K562 (cell line): ENCODE measurements around the gene LAMA3. TPM values are rescaled to one million over a fixed set of nuclear protein-coding genes. Genes with fewer than 3 reads are reported as not detected.

Experiments used
- ATAC-seq: fragments of 200-7000 bp; cut with Tn5 transposase; 3 replicates; pipeline ENCODE4 v1.9.1; 2020; ENCODE audit warnings: moderate library complexity
- BruUV-seq: library from RNA; stranded (reverse); fragments of 400-500 nt; replicated peaks from 2 replicates; lab custom pipeline; 2021; lab: Mats Ljungman, UMichigan
- CTCF ChIA-PET: fragments of 300-600 bp; formaldehyde crosslinking; extraction: SDS; loops from one replicate; lab custom pipeline; 2021; ENCODE audit warnings: low intra/inter-chr PET ratio; lab: Yijun Ruan, JAX
- POLR2A ChIA-PET: fragments of 300-600, 350-650 bp; sonication (Branson Sonifier 250); formaldehyde crosslinking; extraction: SDS; loops from one replicate; lab custom pipeline; 2021; ENCODE audit warnings: antibody characterized with exemption, inconsistent platforms; lab: Yijun Ruan, JAX
- DNase-seq, 4 experiments: peaks; one replicate each; pipeline versions ENCODE4 v3.0.0 to v3.0.0-alpha.2; 2011 to 2018; ENCODE audit warnings: low spot score in 3 of 4, mixed read lengths in 3 of 4; ENCODE audit errors: extremely low read depth in 1 of 4
- FAIRE-seq: peaks from 2 replicates; lab custom pipeline; 2011; peaks lifted over from hg19 to GRCh38; lab: Jason Lieb, UNC
- H2AFZ ChIP-seq: 2 replicates; pipeline ENCODE4 v1.6.0; 2011; ENCODE audit warnings: low read depth, low read length, control low read depth, inconsistent platforms
- H3K27ac ChIP-seq: fragments of 200-600 bp; 3 replicates; pipeline ENCODE4 v1.8.0; 2011; ENCODE audit warnings: low read depth, mild to moderate bottlenecking, control low read depth, inconsistent platforms, low read length, moderate library complexity, mixed read lengths; ENCODE audit errors: extremely low read depth
- H3K27me3 ChIP-seq, 2 experiments: fragments of 300-600 bp in 1 of 2; 2 replicates in 1 of 2; 3 replicates in 1 of 2; pipeline versions ENCODE4 v1.6.0 to v1.8.0; 2011; ENCODE audit warnings: inconsistent platforms in 2 of 2, low read length in 2 of 2, mild to moderate bottlenecking in 1 of 2, mixed read lengths in 1 of 2, moderate library complexity in 1 of 2; ENCODE audit not compliant: control insufficient read depth in 2 of 2, insufficient read depth in 2 of 2
- H3K36me3 ChIP-seq: fragments of 300-600 bp; 3 replicates; pipeline ENCODE4 v1.8.0; 2011; ENCODE audit warnings: mild to moderate bottlenecking, low read length, inconsistent platforms; ENCODE audit not compliant: control insufficient read depth, insufficient read depth
- H3K4me1 ChIP-seq, 2 experiments: fragments of 200-600 bp in 1 of 2; replicated peaks in 1 of 2; 2 replicates in 1 of 2; 3 replicates in 1 of 2; pipeline versions ENCODE4 v1.5.1 to v1.8.0; 2011; ENCODE audit warnings: inconsistent platforms in 2 of 2, low read length in 2 of 2, mild to moderate bottlenecking in 1 of 2, mixed read lengths in 1 of 2, moderate library complexity in 1 of 2; ENCODE audit not compliant: control insufficient read depth in 2 of 2, insufficient read depth in 2 of 2
- H3K4me2 ChIP-seq: 2 replicates; pipeline ENCODE4 v1.6.1; 2011; ENCODE audit warnings: low read length, control low read depth, inconsistent platforms, mixed read lengths; ENCODE audit not compliant: insufficient read depth
- H3K4me3 ChIP-seq: fragments of 200-600 bp; sonication (generic), shearing (Covaris generic); 2 replicates; pipeline ENCODE4 v1.5.1; 2016; ENCODE audit warnings: control low read depth, inconsistent platforms
- H3K79me2 ChIP-seq: fragments of 200-600 bp; 3 replicates; pipeline ENCODE4 v1.8.0; 2011; ENCODE audit warnings: low read length, inconsistent platforms; ENCODE audit not compliant: control insufficient read depth, insufficient read depth
- H3K9ac ChIP-seq, 2 experiments: 2 replicates each; pipeline versions ENCODE4 v1.6.0 to v1.6.1; 2011; ENCODE audit warnings: low read depth in 2 of 2, low read length in 2 of 2, control low read depth in 1 of 2, inconsistent platforms in 1 of 2, mild to moderate bottlenecking in 1 of 2, mixed read lengths in 1 of 2; ENCODE audit not compliant: insufficient read depth in 1 of 2
- H3K9me1 ChIP-seq: one replicate; pipeline ENCODE4 v1.6.0; 2011; ENCODE audit warnings: inconsistent platforms, mild to moderate bottlenecking, low read length, moderate library complexity; ENCODE audit not compliant: control insufficient read depth, insufficient read depth
- H3K9me3 ChIP-seq: replicated peaks from 2 replicates; pipeline ENCODE4 v1.5.1; 2011; ENCODE audit warnings: low read depth, low read length, inconsistent platforms; ENCODE audit not compliant: control insufficient read depth, insufficient read depth
- H4K20me1 ChIP-seq: replicated peaks from 2 replicates; pipeline ENCODE4 v1.6.1; 2011; ENCODE audit warnings: low read length, inconsistent platforms, mixed read lengths; ENCODE audit not compliant: control insufficient read depth, insufficient read depth
- BCOR ChIP-seq: fragments of 450-650 bp; IDR thresholded peaks from 2 replicates; pipeline ENCODE4 v1.6.1; 2016
- BRD9 ChIP-seq: fragments of 450-650 bp; IDR thresholded peaks from 2 replicates; pipeline ENCODE4 v1.6.1; 2018; ENCODE audit warnings: low read depth; ENCODE audit not compliant: partially characterized antibody
- CHCHD3 ChIP-seq: fragments of 250-450 bp; sonication (Bioruptor Pico); IDR thresholded peaks from 2 replicates; pipeline ENCODE4 v2.1.2; 2022; ENCODE audit warnings: mild to moderate bottlenecking
- CTCFL ChIP-seq: IDR thresholded peaks from 2 replicates; pipeline ENCODE4 v1.6.1; 2011; ENCODE audit warnings: borderline replicate concordance, low read depth, mild to moderate bottlenecking, moderate library complexity, low read length; ENCODE audit not compliant: insufficient read depth, poor library complexity, severe bottlenecking
- DLX4 ChIP-seq: fragments of 250-450 bp; sonication (Bioruptor Pico); IDR thresholded peaks from 2 replicates; pipeline ENCODE4 v1.6.1; 2021; ENCODE audit warnings: mild to moderate bottlenecking
- DPF2 ChIP-seq: fragments of 450-650 bp; IDR thresholded peaks from 2 replicates; pipeline ENCODE4 v1.6.1; 2016
- GTF2E2 ChIP-seq: fragments of 200-800 bp; sonication (Bioruptor generic); IDR thresholded peaks from 2 replicates; pipeline ENCODE4 v1.6.1; 2016; ENCODE audit warnings: missing genetic modification characterization, missing compliant biosample characterization
- HLTF ChIP-seq: fragments of 450-650 bp; IDR thresholded peaks from 2 replicates; pipeline ENCODE4 v1.6.1; 2016
- JUND ChIP-seq, 2 experiments: IDR thresholded peaks; 2 replicates in 1 of 2; 3 replicates in 1 of 2; pipeline ENCODE4 v1.6.1; 2011; ENCODE audit warnings: borderline replicate concordance in 2 of 2, low read depth in 2 of 2, low read length in 2 of 2, improper control_type of control experiment in 1 of 2, missing biosample characterization in 1 of 2, missing genetic modification characterization in 1 of 2, missing genetic modification reagents in 1 of 2
- PHF8 ChIP-seq: fragments of 200-600 bp; sonication (generic); IDR thresholded peaks from 2 replicates; pipeline ENCODE4 v1.6.1; 2012; ENCODE audit warnings: mixed run types, mild to moderate bottlenecking, inconsistent platforms, low read length, moderate library complexity, borderline replicate concordance
- RBM15 ChIP-seq: fragments of 200-400 bp; formaldehyde crosslinking; IDR thresholded peaks from 2 replicates; pipeline ENCODE4 v1.6.1; 2018; ENCODE audit warnings: mild to moderate bottlenecking, low read length, moderate library complexity; ENCODE audit not compliant: insufficient read depth
- SP2 ChIP-seq: IDR thresholded peaks from 2 replicates; pipeline ENCODE4 v1.6.1; 2011; ENCODE audit warnings: mild to moderate bottlenecking, low read depth, low read length, moderate library complexity; ENCODE audit not compliant: poor library complexity, severe bottlenecking; ENCODE audit errors: extremely low read depth
- TAF15 ChIP-seq: fragments of 200-400 bp; formaldehyde crosslinking; IDR thresholded peaks from 2 replicates; pipeline ENCODE4 v1.6.1; 2017; ENCODE audit warnings: mild to moderate bottlenecking, low read depth, low read length, moderate library complexity
- USF2 ChIP-seq: sonication (generic); formaldehyde crosslinking; IDR thresholded peaks from 2 replicates; pipeline ENCODE4 v1.5.0; 2020; ENCODE audit warnings: missing genetic modification reagents
- ZNF507 ChIP-seq: conservative IDR thresholded peaks from 2 replicates; pipeline ENCODE4 v1.6.1; 2017; ENCODE audit warnings: missing genetic modification characterization, missing compliant biosample characterization
- WGBS: fragments of 100-300 bp; shearing (Covaris generic); methylation state at CpG from one replicate; pipeline ENCODE4 v1.1.6; 2016; ENCODE audit warnings: low coverage, mixed read lengths; ENCODE audit not compliant: insufficient coverage; ENCODE audit errors: missing lambda C conversion rate; 5-methylcytosine and 5-hydroxymethylcytosine counted together
- in situ Hi-C: fragments of 300-500 bp; cut with MboI; formaldehyde crosslinking; loops from 4 replicates; pipeline ENCODE4 v1.15.0; 2018; ENCODE audit warnings: inconsistent platforms, mixed read lengths
- intact Hi-C: fragments of 100-400 bp; cut with micrococcal nuclease; formaldehyde crosslinking; loops from 2 replicates; pipeline ENCODE4 v1.14.2; 2022
- polyA plus RNA-seq, 8 experiments: library from polyadenylated mRNA; depleted of rRNA in 4 of 8; stranded (reverse) in 5 of 8; unstranded in 3 of 8; fragments of >200 nt; fragmentation: Nextera tagmentation in 2 of 8; fragmentation: Illumina TruSeq in 1 of 8; extraction: Ambion mirVana in 2 of 8; extraction: Trizol in 1 of 8; gene quantifications; 2 replicates each; pipeline versions ENCODE4 v1.2.1 to v1.2.3, GENCODE V29; 2011 to 2014; ENCODE audit warnings: inconsistent platforms in 1 of 8, missing spikeins in 1 of 8
- total RNA-seq, 7 experiments: library from RNA; depleted of rRNA in 6 of 7; stranded (reverse); fragments of >200 nt in 6 of 7; fragmentation: Illumina TruSeq in 2 of 7; extraction: Trizol in 2 of 7; gene quantifications; 2 replicates each; pipeline versions ENCODE4 v1.2.1 to v1.2.3, GENCODE V29; 2011 to 2021; ENCODE audit warnings: low replicate concordance in 1 of 7
- TF ChIP-seq, protein P1 (sequence below), 2 experiments: fragments of 450-650 bp; conservative IDR thresholded peaks; 2 replicates each; pipeline ENCODE4 v1.6.1; 2017; ENCODE audit warnings: mild to moderate bottlenecking in 2 of 2, moderate library complexity in 2 of 2

Gene LAMA3
- total and polyA plus RNA-seq, 9 of the 15 experiments (the other 6 are each of a cell fraction or from before 2014, with no cell fraction given) = 0.07 TPM; not detected in 8

GRCh38 chr18:23800902-23801301 lies 111.6 kb downstream of the LAMA3 start (continued):
- no peak for TF ChIP-seq CTCFL
- TF ChIP-seq RBM15 = no peak
- TF ChIP-seq GTF2E2 = no peak
- TF ChIP-seq, protein P1, sequence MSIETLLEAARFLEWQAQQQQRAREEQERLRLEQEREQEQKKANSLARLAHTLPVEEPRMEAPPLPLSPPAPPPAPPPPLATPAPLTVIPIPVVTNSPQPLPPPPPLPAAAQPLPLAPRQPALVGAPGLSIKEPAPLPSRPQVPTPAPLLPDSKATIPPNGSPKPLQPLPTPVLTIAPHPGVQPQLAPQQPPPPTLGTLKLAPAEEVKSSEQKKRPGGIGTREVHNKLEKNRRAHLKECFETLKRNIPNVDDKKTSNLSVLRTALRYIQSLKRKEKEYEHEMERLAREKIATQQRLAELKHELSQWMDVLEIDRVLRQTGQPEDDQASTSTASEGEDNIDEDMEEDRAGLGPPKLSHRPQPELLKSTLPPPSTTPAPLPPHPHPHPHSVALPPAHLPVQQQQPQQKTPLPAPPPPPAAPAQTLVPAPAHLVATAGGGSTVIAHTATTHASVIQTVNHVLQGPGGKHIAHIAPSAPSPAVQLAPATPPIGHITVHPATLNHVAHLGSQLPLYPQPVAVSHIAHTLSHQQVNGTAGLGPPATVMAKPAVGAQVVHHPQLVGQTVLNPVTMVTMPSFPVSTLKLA (conservative IDR thresholded peaks at IDR 0.05) = no peak
- TF ChIP-seq JUND (IDR thresholded peaks at IDR 0.05; ENCODE audit: borderline replicate concordance, low read depth, low read length) = no peak
- no peak for TF ChIP-seq JUND (tag; IDR thresholded peaks at IDR 0.05; ENCODE audit: borderline replicate concordance, low read depth, low read length)

DNA sequence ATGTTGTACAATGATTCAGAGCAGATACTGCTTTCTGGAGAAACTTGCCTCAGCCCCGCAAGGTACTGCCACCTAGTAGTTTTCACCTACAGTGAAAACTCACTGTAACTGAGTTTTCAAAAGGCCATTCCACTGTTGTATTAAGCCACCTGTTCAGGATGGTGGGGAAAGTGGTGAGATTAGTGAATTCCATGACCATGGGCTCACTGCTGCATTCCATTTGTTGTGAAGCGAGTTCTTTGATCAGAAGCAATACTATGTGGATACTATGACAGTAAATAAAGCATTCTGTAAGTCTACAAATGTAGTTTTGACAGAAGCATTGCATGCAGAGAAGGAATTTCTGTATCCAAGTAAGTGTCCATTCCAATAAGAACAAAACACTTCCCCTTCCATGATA lies 113.6 kb downstream of the LAMA3 start:
- H3K27ac ChIP-seq = no peak overlapping the region
- in situ Hi-C loops = no loop called here
- no peak for TF ChIP-seq BRD9
- no peak for TF ChIP-seq CHCHD3
- no peak for TF ChIP-seq DPF2
- no peak for TF ChIP-seq PHF8
- no peak for TF ChIP-seq TAF15
- no peak for TF ChIP-seq SP2
- TF ChIP-seq ZNF507 (tag) = no peak
- no peak for TF ChIP-seq DLX4 (CRISPR knock-in tag)
- no peak for TF ChIP-seq HLTF
- no peak for TF ChIP-seq USF2 (CRISPR knock-in tag)
- TF ChIP-seq BCOR = no peak
- no peak overlapping the region for H2AFZ ChIP-seq
- no peak overlapping the region for H3K4me3 ChIP-seq
- no TSS peak for BruUV-seq
- ChIA-PET POLR2A (no interaction called here), CTCF (no interaction called here)
- no peaks in the 10 kb centered on the region for H3K79me2 ChIP-seq
- no peaks in the 10 kb centered on the region for H4K20me1 ChIP-seq
- no peak overlapping the region for H3K4me2 ChIP-seq
- ATAC-seq = no peak
- 3% methylated on average over 2 of the region's 2 CpGs for WGBS
- no peaks in the 10 kb centered on the region for H3K36me3 ChIP-seq
- H3K27me3 ChIP-seq = peaks cover 4 to 6% of the 10 kb centered on the region in 2 experiments; a peak in 2 of 5 replicates
- no peaks in the 10 kb centered on the region for H3K9me1 ChIP-seq
- no peak for DNase-seq
- H3K9ac ChIP-seq = no peak overlapping the region
- no peaks in the 10 kb centered on the region for H3K4me1 ChIP-seq
- intact Hi-C loops = no loop called here
- no peaks in the 10 kb centered on the region for H3K9me3 ChIP-seq
- no peak for FAIRE-seq
